GM21737 (cell line): ENCODE data around the gene PHLDB1.
"Not testable (repeated sequence)": the region's sequence is repeated elsewhere in the genome, so short reads cannot be mapped to it uniquely, and the experiment has no call there.

Experiments used
- ATAC-seq: cut with Tn5 transposase; IDR thresholded peaks from one replicate; pipeline ENCODE4 v1.9.1; 2021; ENCODE audit warnings: mild to moderate bottlenecking, moderate library complexity; ENCODE audit not compliant: unreplicated experiment

Gene PHLDB1

GRCh38 chr11:118605116-118605867, 2.1 kb upstream of the PHLDB1 start:
- ATAC-seq: no peak

GRCh38 chr11:118606157-118606843, 1.1 kb upstream of the PHLDB1 start:
- no peak for ATAC-seq

GRCh38 chr11:118606844-118607228, 579 bp upstream of the PHLDB1 start:
- no peak for ATAC-seq

GRCh38 chr11:118608360-118609227, 1.2 kb downstream of the PHLDB1 start:
- no peak for ATAC-seq

GRCh38 chr11:118609380-118610224, 2.2 kb downstream of the PHLDB1 start:
- ATAC-seq: no peak

DNA sequence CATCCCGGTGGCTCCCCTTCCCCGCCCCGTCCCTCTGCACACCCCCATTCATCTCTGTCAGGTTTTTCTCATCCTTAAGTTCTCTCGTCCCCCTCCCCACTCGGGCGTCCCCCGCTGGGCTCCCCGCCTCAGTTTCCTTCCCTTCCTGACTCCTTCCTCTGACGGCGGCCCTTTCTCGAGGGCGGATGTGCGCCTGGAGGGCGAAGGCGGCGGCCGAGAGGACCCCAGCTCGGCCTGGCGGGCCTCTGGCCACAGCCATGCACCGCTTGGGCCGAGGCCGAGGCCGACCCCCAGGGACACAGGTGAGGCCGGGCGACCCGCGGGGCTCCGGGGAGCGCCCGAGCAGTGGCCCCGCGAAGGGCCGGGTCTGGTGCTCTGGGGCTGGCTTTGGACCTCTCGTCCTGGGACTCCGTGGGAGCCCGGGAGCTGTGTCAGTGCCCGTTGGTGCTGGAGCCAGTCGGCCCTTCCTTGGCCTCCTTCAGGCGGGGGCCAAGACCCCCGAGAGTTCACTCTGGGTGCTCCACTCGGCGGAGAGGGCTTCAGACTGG, 2.9 kb downstream of the PHLDB1 start:
- ATAC-seq: peak; percentile 8

- peak; percentile 63 for ATAC-seq
These were observed 3.5 kb downstream of the PHLDB1 start for GRCh38 chr11:118610773-118611432.

DNA sequence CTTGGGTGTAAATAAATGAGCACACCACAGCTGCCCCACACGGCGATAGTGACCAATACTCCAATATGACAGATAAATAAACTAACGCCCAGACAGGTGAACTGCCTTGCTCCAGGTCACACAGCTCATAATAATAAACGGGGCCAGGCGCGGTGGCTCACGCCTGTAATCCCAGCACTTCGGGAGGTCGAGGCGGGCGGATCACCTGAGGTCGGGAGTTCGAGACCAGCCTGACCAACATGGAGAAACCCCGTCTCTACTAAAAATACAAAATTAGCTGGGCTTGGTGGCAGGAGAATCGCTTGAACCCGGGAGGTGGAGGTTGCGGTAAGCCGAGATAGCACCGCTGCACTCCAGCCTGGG, 4.0 kb downstream of the PHLDB1 start:
- ATAC-seq: not testable (repeated sequence)

DNA sequence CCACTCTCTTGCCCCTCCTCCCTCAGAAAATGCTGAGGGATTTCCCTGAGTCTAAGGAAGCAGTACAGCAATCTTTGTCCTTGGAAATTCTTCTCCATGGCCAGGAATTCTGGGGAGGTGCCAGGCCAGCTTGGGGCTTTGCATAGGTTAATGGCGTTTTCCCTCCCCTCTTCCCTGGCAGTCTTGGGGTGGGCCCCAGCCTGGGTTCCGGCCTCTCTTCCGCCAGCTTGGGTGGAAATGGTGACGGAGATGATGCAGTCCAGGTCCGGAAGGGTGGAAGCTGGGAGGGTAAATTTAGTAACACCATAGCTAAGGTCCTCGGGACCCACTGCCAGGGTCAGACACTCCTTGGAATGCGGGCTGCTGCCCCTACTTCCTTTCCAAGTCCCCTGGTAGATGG, 5.0 kb downstream of the PHLDB1 start:
- ATAC-seq: no peak

DNA sequence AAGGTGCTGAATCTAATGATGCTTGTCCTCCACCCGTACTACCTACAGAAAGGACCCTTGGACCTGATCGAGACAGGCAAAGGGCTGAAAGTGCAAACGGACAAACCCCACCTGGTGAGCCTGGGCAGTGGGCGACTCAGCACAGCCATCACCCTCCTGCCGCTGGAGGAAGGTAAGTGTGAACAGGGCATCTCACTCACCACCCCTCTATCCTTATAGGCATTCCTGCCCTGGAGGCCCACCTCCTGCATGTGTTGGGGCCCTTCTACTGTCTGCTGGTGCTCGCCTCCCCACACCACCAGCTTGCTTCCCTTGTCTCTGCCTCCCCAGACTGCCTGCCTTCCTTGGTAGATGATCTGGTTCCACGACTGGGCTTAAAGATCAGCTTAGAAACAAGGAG, 7.1 kb downstream of the PHLDB1 start:
- no peak for ATAC-seq

GRCh38 chr11:118615282-118615975, 8.0 kb downstream of the PHLDB1 start:
- no peak for ATAC-seq

DNA sequence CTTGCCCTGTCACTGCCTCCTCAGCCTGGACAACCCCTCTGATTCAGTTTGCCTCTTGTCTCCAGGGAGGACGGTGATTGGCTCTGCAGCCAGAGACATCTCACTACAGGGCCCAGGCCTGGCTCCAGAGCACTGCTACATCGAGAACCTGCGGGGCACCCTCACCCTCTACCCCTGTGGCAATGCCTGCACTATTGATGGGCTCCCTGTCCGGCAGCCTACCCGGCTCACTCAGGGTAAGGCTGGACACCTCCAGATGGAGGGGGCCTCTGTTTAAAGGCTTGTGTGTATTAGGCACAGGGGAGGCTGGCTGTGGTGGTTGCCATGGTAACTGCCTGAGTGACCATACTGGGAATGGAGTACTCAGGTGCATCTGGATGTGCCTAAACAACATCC, 8.6 kb downstream of the PHLDB1 start:
- ATAC-seq: no peak

GRCh38 chr11:118618115-118618990, 10.9 kb downstream of the PHLDB1 start:
- no peak for ATAC-seq

DNA sequence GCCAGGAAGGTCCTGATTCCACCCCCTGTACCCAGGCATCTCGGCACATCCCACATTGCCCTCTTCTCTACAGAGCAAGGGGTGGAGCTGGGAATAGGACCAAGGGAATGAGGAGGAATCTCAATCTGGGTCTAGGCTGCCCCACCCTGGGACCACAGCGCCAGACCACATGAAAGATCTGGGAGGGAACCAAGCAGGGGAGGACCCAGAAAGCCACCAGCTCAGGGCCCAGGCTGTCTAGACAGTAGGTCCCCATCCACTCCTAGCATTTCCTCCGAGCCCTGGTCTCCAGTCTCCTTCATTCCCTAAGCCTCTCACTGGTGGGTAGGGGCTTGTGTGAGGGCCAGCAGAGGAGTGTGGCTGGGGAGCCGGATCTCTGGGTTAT, 11.6 kb downstream of the PHLDB1 start:
- no peak for ATAC-seq

DNA sequence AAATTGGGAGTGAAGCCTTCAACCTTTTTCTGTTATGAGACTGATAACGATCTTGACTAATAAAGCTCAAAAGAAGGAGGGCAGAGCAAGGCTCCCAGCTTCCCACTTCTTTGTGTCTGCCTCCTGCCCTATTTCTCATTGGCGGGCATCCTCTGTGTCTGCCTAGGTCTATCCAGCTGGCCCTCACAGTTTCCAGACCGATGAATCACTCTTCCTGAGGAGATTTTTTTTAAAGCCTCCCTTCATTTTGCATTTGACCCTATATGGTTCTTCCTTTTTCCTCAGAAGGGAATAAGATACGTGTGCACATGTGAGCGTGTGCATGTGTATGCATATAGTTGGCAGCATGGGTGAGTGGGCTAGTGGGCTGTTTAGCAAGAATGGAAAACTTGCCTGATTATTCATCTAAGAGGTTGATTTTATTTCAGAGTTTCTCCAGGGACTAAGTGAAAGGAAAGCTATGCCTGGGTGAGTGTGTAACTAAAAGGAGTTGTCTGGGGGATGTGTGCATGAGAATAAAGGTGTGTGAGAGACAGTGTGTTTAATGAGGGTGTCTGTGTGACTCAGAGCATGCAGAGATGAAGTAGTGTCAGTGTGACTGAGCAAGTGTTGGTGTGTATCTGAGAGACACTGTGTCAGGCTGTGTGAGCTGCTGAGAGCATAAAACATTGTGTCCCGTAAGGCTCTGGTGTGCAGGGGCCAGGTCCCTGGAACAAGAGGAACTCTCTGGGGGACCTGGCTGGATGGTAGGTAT, 12.2 kb downstream of the PHLDB1 start:
- no peak for ATAC-seq

- ATAC-seq: no peak
These were observed 13.2 kb downstream of the PHLDB1 start for GRCh38 chr11:118620529-118621070.

DNA sequence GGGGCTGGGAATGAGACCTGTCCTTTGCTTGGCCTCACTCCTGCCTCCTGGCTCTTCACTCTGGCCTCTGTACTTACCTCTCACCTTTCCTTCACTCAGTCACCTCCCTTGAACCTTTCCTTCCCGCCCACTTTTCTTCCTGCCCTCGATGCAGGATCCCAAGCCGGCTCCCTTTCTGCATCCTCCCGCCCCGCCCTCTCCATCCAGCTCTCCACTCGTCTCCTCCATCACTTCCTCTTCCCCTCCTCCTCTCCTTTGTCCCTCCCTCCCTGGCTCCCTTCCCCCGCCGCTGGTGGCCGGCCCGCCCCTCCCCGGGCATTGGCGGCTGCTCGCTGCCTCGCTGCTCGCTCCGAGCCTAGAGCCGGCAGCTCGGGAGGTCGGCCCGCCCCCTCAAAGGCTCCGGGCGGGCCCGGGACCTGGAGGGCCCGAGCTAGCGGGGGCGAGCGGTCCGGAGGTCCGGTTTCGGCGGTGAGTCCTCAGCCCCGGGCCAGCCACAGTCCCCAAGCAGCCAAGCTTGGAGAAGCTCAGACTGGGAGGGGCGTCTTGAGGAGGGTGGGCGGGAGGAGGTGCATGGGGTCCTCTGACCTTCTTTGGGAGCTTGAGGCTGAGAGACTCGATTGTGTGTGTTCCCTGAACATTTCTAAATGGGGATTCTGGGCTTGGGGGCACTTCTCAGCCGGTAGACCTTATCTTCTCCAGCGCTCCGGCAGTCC, 13.8 kb downstream of the PHLDB1 start:
- ATAC-seq: no peak
